ENCODE data around the gene CSKMT.
"Not testable (repeated sequence)": the region's sequence is repeated elsewhere in the genome, so short reads cannot be mapped to it uniquely, and the experiment has no call there.

The CSKMT gene

GRCh38 chr11:62665075-62665598 is at the start of gene CSKMT, which contains the start of gene C11orf98:
Gene CSKMT, plus strand, starts transcription at chr11:62665312. Its CDS starts 568 bp downstream, at chr11:62665880.
Gene C11orf98, minus strand, starts transcription at chr11:62665210. Its CDS starts 41 bp downstream, at chr11:62665169.
- DNase-seq (ENCODE audit: low read depth): peak; percentile 94

GRCh38 chr11:62615521-62615920 is 49.6 kb upstream of the CSKMT start:
- DNase-seq (ENCODE audit: low read depth): no peak

- DNase-seq (ENCODE audit: low read depth): not testable (repeated sequence)
Observed at GRCh38 chr11:62616957-62617356, 48.2 kb upstream of the CSKMT start.

- DNase-seq (ENCODE audit: low read depth): no peak
Observed at GRCh38 chr11:62621027-62621566, 44.0 kb upstream of the CSKMT start.

GRCh38 chr11:62621567-62622470 is 43.3 kb upstream of the CSKMT start, which contains the start of gene B3GAT3:
Gene B3GAT3, minus strand, starts transcription at chr11:62621986. Its CDS starts 39 bp downstream, at chr11:62621947.
- DNase-seq (ENCODE audit: low read depth): peak; percentile 94

GRCh38 chr11:62622476-62623089 is 42.5 kb upstream of the CSKMT start:
- no peak for DNase-seq (ENCODE audit: low read depth)

GRCh38 chr11:62627713-62628112 is 37.4 kb upstream of the CSKMT start:
- DNase-seq (ENCODE audit: low read depth): no peak

GRCh38 chr11:62632492-62632891 is 32.6 kb upstream of the CSKMT start:
- no peak for DNase-seq (ENCODE audit: low read depth)

- DNase-seq (ENCODE audit: low read depth): no peak
Observed at GRCh38 chr11:62644220-62644619, 20.9 kb upstream of the CSKMT start.

- no peak for DNase-seq (ENCODE audit: low read depth)
Observed at GRCh38 chr11:62645671-62645945, 19.5 kb upstream of the CSKMT start.

GRCh38 chr11:62645946-62646824 is 18.9 kb upstream of the CSKMT start, which contains the start of gene GANAB:
Gene GANAB, minus strand, starts transcription at chr11:62646613. Its CDS starts 14 bp downstream, at chr11:62646599.
- DNase-seq (ENCODE audit: low read depth): peak; percentile 97

GRCh38 chr11:62646825-62647608 is 18.1 kb upstream of the CSKMT start:
- no peak for DNase-seq (ENCODE audit: low read depth)

GRCh38 chr11:62647609-62648005 is 17.5 kb upstream of the CSKMT start:
- no peak for DNase-seq (ENCODE audit: low read depth)

GRCh38 chr11:62648185-62648966 is 16.7 kb upstream of the CSKMT start:
- DNase-seq (ENCODE audit: low read depth): no peak

- no peak for DNase-seq (ENCODE audit: low read depth)
Observed at GRCh38 chr11:62648967-62649364, 16.1 kb upstream of the CSKMT start.

GRCh38 chr11:62649486-62649885 is 15.6 kb upstream of the CSKMT start:
- DNase-seq (ENCODE audit: low read depth): no peak

GRCh38 chr11:62650283-62650682 is 14.8 kb upstream of the CSKMT start:
- DNase-seq (ENCODE audit: low read depth): not testable (repeated sequence)

- DNase-seq (ENCODE audit: low read depth): no peak
Observed at GRCh38 chr11:62652161-62653006, 12.7 kb upstream of the CSKMT start.

GRCh38 chr11:62654297-62654696 is 10.8 kb upstream of the CSKMT start:
- DNase-seq (ENCODE audit: low read depth): no peak

Measured in activated T-helper 1 cell treated with Interleukin-2 at 50 U/mL for 16 hours (primary cell).